HEK293T (cell line): Measurements from ENCODE around the gene CASP9.

Source experiments
- BHLHE40 ChIP-seq: fragments of 450-650 bp; IDR thresholded peaks from 2 replicates; pipeline ENCODE4 v1.6.1; 2016; ENCODE audit warnings: mild to moderate bottlenecking, moderate library complexity, borderline replicate concordance
- ELF4 ChIP-seq: fragments of 450-650 bp; IDR thresholded peaks from 2 replicates; pipeline ENCODE4 v1.6.1; 2017; ENCODE audit warnings: antibody characterized with exemption
- FOXK2 ChIP-seq: fragments of 450-650 bp; IDR thresholded peaks from 2 replicates; pipeline ENCODE4 v1.6.1; 2016; ENCODE audit warnings: mild to moderate bottlenecking
- FOXM1 ChIP-seq: fragments of 450-650 bp; IDR thresholded peaks from 2 replicates; pipeline ENCODE4 v1.6.1; 2017; ENCODE audit warnings: mild to moderate bottlenecking, borderline replicate concordance
- SP1 ChIP-seq: fragments of 450-650 bp; IDR thresholded peaks from 2 replicates; pipeline ENCODE4 v1.6.1; 2017
- SUZ12 ChIP-seq: fragments of 450-650 bp; IDR thresholded peaks from 2 replicates; pipeline ENCODE4 v1.6.1; 2016; ENCODE audit warnings: mild to moderate bottlenecking

DNA sequence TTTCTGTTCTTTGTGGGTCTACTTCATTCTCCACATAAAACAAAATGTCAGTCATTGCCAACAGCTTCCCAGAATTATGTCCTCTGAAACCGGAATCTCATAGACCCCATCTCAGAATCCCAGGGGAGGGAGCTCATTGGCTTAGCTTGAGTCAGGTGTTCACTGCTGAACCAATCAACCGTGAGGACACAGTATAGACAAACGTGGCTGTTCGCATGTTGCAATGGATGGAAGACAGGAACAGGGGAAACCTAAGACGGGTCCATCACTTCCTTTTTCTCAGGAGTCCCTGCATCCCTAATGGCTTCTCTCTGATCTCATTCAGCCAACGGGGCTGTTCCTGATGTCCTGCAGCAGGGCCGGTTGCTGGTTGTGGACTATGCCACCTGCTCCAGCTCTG lies 58.3 kb downstream of the CASP9 start:
- TF ChIP-seq SUZ12 (no peak), FOXM1 (no peak), BHLHE40 (no peak), ELF4 (no peak), SP1 (no peak), FOXK2 (no peak)
